Measurements from ENCODE around the gene APBB2. TPM values are rescaled to one million over a fixed set of nuclear protein-coding genes. Genes with fewer than 3 reads are reported as not detected.

APBB2 gene
- total RNA-seq, 1 experiment from 2014 or later, result 46.0 TPM

- no peaks in the 10 kb centered on the region for H3K79me2 ChIP-seq (ENCODE audit: low read depth)
Measured at GRCh38 chr4:41065434-41066006, 148.8 kb downstream of the APBB2 start.

GRCh38 chr4:41064953-41065352, 149.4 kb downstream of the APBB2 start:
- intact Hi-C loops (cut with micrococcal nuclease; ENCODE audit: unreplicated experiment), result no loop called here
- Histone ChIP-seq H3F3A (ENCODE audit: insufficient read depth, low read depth) (no peaks in the 10 kb centered on the region), H3K79me2 (ENCODE audit: low read depth) (no peaks in the 10 kb centered on the region), H3K4me2 (no peak overlapping the region), H3K27ac (no peak overlapping the region), H2AFZ (no peak overlapping the region), H3K4me3 (no peak overlapping the region), H3K9me3 (ENCODE audit: insufficient read depth, low read depth) (no peaks in the 10 kb centered on the region), H3K9me2 (ENCODE audit: insufficient read depth) (no peaks in the 10 kb centered on the region), H4K20me1 (ENCODE audit: insufficient read depth) (no peaks in the 10 kb centered on the region), H3K27me3 (ENCODE audit: insufficient read depth, low read depth) (no peaks in the 10 kb centered on the region), H3K36me3 (ENCODE audit: low read depth) (no peaks in the 10 kb centered on the region), H3K4me1 (replicated peaks; ENCODE audit: insufficient read depth) (no peaks in the 10 kb centered on the region)
- TF ChIP-seq CTCF (conservative IDR thresholded peaks at IDR 0.05) (no peak), EZH2 (IDR thresholded peaks at IDR 0.05; ENCODE audit: low read depth) (no peak)
- no TSS peak for BruUV-seq (replicated peaks)
- ChIA-PET CTCF (no interaction called here), POLR2A (ENCODE audit: unreplicated experiment) (no interaction called here)
- DNase-seq, result no peak

More at GRCh38 chr4:41065434-41066006, 148.8 kb downstream of the APBB2 start:
- BruUV-seq (replicated peaks), result no TSS peak
- Histone ChIP-seq H3K9me2 (ENCODE audit: insufficient read depth) (no peaks in the 10 kb centered on the region), H3K4me1 (replicated peaks; ENCODE audit: insufficient read depth) (no peaks in the 10 kb centered on the region), H3K4me2 (no peak overlapping the region), H3K36me3 (ENCODE audit: low read depth) (no peaks in the 10 kb centered on the region), H3K9me3 (ENCODE audit: insufficient read depth, low read depth) (no peaks in the 10 kb centered on the region), H3K27ac (no peak overlapping the region), H3F3A (ENCODE audit: insufficient read depth, low read depth) (no peaks in the 10 kb centered on the region), H4K20me1 (ENCODE audit: insufficient read depth) (no peaks in the 10 kb centered on the region), H3K4me3 (no peak overlapping the region), H3K27me3 (ENCODE audit: insufficient read depth, low read depth) (no peaks in the 10 kb centered on the region), H2AFZ (no peak overlapping the region)
- no peak for TF ChIP-seq EZH2 (IDR thresholded peaks at IDR 0.05; ENCODE audit: low read depth)
- TF ChIP-seq CTCF (conservative IDR thresholded peaks at IDR 0.05), result no peak
- intact Hi-C loops (cut with micrococcal nuclease; ENCODE audit: unreplicated experiment), result no loop called here
- POLR2A ChIA-PET (ENCODE audit: unreplicated experiment), result no interaction called here
- no peak for DNase-seq
- CTCF ChIA-PET, result no interaction called here

GRCh38 chr4:41061482-41062185, 152.7 kb downstream of the APBB2 start:
- no peaks in the 10 kb centered on the region for H3K27me3 ChIP-seq (ENCODE audit: insufficient read depth, low read depth)
- H3K4me1 ChIP-seq (replicated peaks; ENCODE audit: insufficient read depth), result 0 out of 2 replicates have a peak, but pooled peaks cover 4% of the 10 kb centered on the region
- no peaks in the 10 kb centered on the region for H3F3A ChIP-seq (ENCODE audit: insufficient read depth, low read depth)
- no peak overlapping the region for H3K27ac ChIP-seq
- no peak overlapping the region for H3K4me3 ChIP-seq
- H3K79me2 ChIP-seq (ENCODE audit: low read depth), result no peaks in the 10 kb centered on the region
- H3K36me3 ChIP-seq (ENCODE audit: low read depth), result no peaks in the 10 kb centered on the region
- H3K9me2 ChIP-seq (ENCODE audit: insufficient read depth), result no peaks in the 10 kb centered on the region
- ChIA-PET CTCF (no interaction called here), POLR2A (ENCODE audit: unreplicated experiment) (no interaction called here)
- H3K4me2 ChIP-seq, result no peak overlapping the region
- H4K20me1 ChIP-seq (ENCODE audit: insufficient read depth), result no peaks in the 10 kb centered on the region
- no peak for DNase-seq
- intact Hi-C loops (cut with micrococcal nuclease; ENCODE audit: unreplicated experiment), result no loop called here
- TF ChIP-seq EZH2 (IDR thresholded peaks at IDR 0.05; ENCODE audit: low read depth) (no peak), CTCF (conservative IDR thresholded peaks at IDR 0.05) (no peak)
- no peaks in the 10 kb centered on the region for H3K9me3 ChIP-seq (ENCODE audit: insufficient read depth, low read depth)
- no peak overlapping the region for H2AFZ ChIP-seq
- no TSS peak for BruUV-seq (replicated peaks)
